HepG2 (cell line): ENCODE results near the gene ICE2. TPM values are rescaled to one million over a fixed set of nuclear protein-coding genes. Genes with fewer than 3 reads are reported as not detected.

Experiments used
- ATAC-seq: fragments of 200-7000 bp; cut with Tn5 transposase; 3 replicates; pipeline ENCODE4 v1.9.1; 2020; ENCODE audit warnings: mild to moderate bottlenecking, moderate library complexity
- BruUV-seq: library from RNA; stranded (reverse); fragments of 400-500 nt; replicated peaks from 2 replicates; lab custom pipeline; 2021; lab: Mats Ljungman, UMichigan
- CTCF ChIA-PET: fragments of 300-600 bp; formaldehyde crosslinking; extraction: SDS; loops from one replicate; lab custom pipeline; 2021; ENCODE audit warnings: low total read pairs, inconsistent platforms, low intra/inter-chr PET ratio; lab: Yijun Ruan, JAX
- POLR2A ChIA-PET: fragments of 350-600 bp; sonication (Branson Sonifier 250); formaldehyde crosslinking; loops from one replicate; lab custom pipeline; 2020; ENCODE audit warnings: antibody characterized with exemption, inconsistent platforms; lab: Yijun Ruan, JAX
- DNase-seq: peaks from one replicate; pipeline ENCODE4 v3.0.0-alpha.2; 2015; ENCODE audit warnings: low spot score
- FAIRE-seq: peaks from 3 replicates; lab custom pipeline; 2011; peaks lifted over from hg19 to GRCh38; lab: Jason Lieb, UNC
- H2AFZ ChIP-seq: one replicate; pipeline ENCODE4 v1.6.1; 2011; ENCODE audit warnings: low read length, inconsistent platforms
- H3K27ac ChIP-seq: fragments of 300-600 bp; 3 replicates; pipeline ENCODE4 v1.8.0; 2011; ENCODE audit warnings: mixed run types, mild to moderate bottlenecking, mixed read lengths, low read length, inconsistent platforms; ENCODE audit not compliant: insufficient read depth; ENCODE audit errors: extremely low read length
- H3K27me3 ChIP-seq, 2 experiments: fragments of 200-600 bp in 1 of 2; 2 replicates in 1 of 2; 3 replicates in 1 of 2; pipeline versions ENCODE4 v1.6.0 to v1.8.0; 2011; ENCODE audit warnings: low read length in 2 of 2, mild to moderate bottlenecking in 2 of 2, moderate library complexity in 2 of 2, inconsistent platforms in 1 of 2; ENCODE audit not compliant: insufficient read depth in 2 of 2, control insufficient read depth in 1 of 2
- H3K36me3 ChIP-seq, 2 experiments: fragments of 200-600 bp in 1 of 2; replicated peaks in 1 of 2; 2 replicates in 1 of 2; 3 replicates in 1 of 2; pipeline versions ENCODE4 v1.5.1 to v1.8.0; 2011; ENCODE audit warnings: low read length in 2 of 2, inconsistent platforms in 1 of 2; ENCODE audit not compliant: insufficient read depth in 2 of 2, control insufficient read depth in 1 of 2
- H3K4me1 ChIP-seq: 2 replicates; pipeline ENCODE4 v1.5.1; 2012; ENCODE audit warnings: low read length, inconsistent platforms; ENCODE audit not compliant: insufficient read depth
- H3K4me2 ChIP-seq: 2 replicates; pipeline ENCODE4 v1.6.0; 2011; ENCODE audit warnings: low read depth, low read length, inconsistent platforms
- H3K4me3 ChIP-seq, 3 experiments: fragments of 200-600 bp in 1 of 3; sonication (generic), shearing (Covaris generic) in 1 of 3; replicated peaks in 1 of 3; 2 replicates each; pipeline ENCODE4 v1.5.1; 2011 to 2016; ENCODE audit warnings: low read length in 3 of 3, inconsistent platforms in 2 of 3, low read depth in 2 of 3, mild to moderate bottlenecking in 2 of 3, control low read depth in 1 of 3, mixed read lengths in 1 of 3; ENCODE audit not compliant: insufficient read depth in 1 of 3
- H3K79me2 ChIP-seq: one replicate; pipeline ENCODE4 v1.6.1; 2011; ENCODE audit warnings: low read length, inconsistent platforms; ENCODE audit not compliant: insufficient read depth
- H3K9ac ChIP-seq: 2 replicates; pipeline ENCODE4 v1.6.0; 2011; ENCODE audit warnings: mild to moderate bottlenecking, low read depth, low read length, inconsistent platforms; ENCODE audit not compliant: insufficient read depth
- H3K9me3 ChIP-seq: 2 replicates; pipeline ENCODE4 v1.5.1; 2012; ENCODE audit warnings: mild to moderate bottlenecking, low read length
- H4K20me1 ChIP-seq: 2 replicates; pipeline ENCODE4 v1.6.0; 2011; ENCODE audit warnings: inconsistent platforms, mild to moderate bottlenecking, low read length, moderate library complexity; ENCODE audit not compliant: insufficient read depth
- GABPA ChIP-seq, 2 experiments: IDR thresholded peaks; 2 replicates each; pipeline ENCODE4 v1.6.1; 2011 to 2016; ENCODE audit warnings: low read depth in 2 of 2, low read length in 1 of 2, missing biosample characterization in 1 of 2, missing genetic modification characterization in 1 of 2
- SPEN ChIP-seq: sonication (generic); formaldehyde crosslinking; IDR thresholded peaks from 2 replicates; pipeline ENCODE4 v1.5.1; 2020; ENCODE audit warnings: low read depth, mild to moderate bottlenecking, missing genetic modification reagents
- YY1 ChIP-seq: IDR thresholded peaks from 2 replicates; pipeline ENCODE4 v1.6.1; 2011; ENCODE audit warnings: low read length, low read depth, moderate library complexity, mild to moderate bottlenecking; ENCODE audit not compliant: insufficient read depth, insufficient replicate concordance
- ZNF205 ChIP-seq: IDR thresholded peaks from 2 replicates; pipeline ENCODE4 v1.6.1; 2018; ENCODE audit warnings: missing biosample characterization, missing genetic modification reagents
- ZNF562 ChIP-seq: sonication (generic); formaldehyde crosslinking; IDR thresholded peaks from 2 replicates; pipeline ENCODE4 v1.8.0; 2022; ENCODE audit warnings: missing genetic modification reagents, borderline replicate concordance
- ZNF768 ChIP-seq: sonication (generic); formaldehyde crosslinking; IDR thresholded peaks from 2 replicates; pipeline ENCODE4 v1.4.0; 2020; ENCODE audit warnings: missing genetic modification reagents
- ZSCAN9 ChIP-seq: IDR thresholded peaks from 2 replicates; pipeline ENCODE4 v1.6.1; 2016; ENCODE audit warnings: borderline replicate concordance
- WGBS: methylation state at CpG from one replicate; pipeline ENCODE4 v1.1.6; 2017; ENCODE audit warnings: low lambda C conversion rate; 5-methylcytosine and 5-hydroxymethylcytosine counted together
- in situ Hi-C: cut with HindIII; loops from 2 replicates; pipeline ENCODE4 v1.10.0; 2017; ENCODE audit warnings: low pct_unique_long_range_greater_than_20kb; ENCODE audit not compliant: extremely low pct_ligation_motif_present
- intact Hi-C: fragments of 100-400 bp; cut with micrococcal nuclease; formaldehyde crosslinking; loops from one replicate; pipeline ENCODE4 v1.10.0; 2022; ENCODE audit not compliant: unreplicated experiment
- polyA plus RNA-seq, 8 experiments: library from polyadenylated mRNA; depleted of rRNA in 3 of 8; stranded (reverse) in 7 of 8; unstranded in 1 of 8; fragments of >200 nt; fragmentation: Illumina TruSeq in 4 of 8; extraction: Trizol in 4 of 8; gene quantifications; 2 replicates each; pipeline versions ENCODE4 v1.2.1 to v1.2.3, GENCODE V29; 2011 to 2016; ENCODE audit warnings: low read depth in 4 of 8, missing spikeins in 1 of 8, mixed read lengths in 1 of 8; ENCODE audit not compliant: insufficient read depth in 1 of 8
- total RNA-seq, 5 experiments: library from RNA; depleted of rRNA; stranded (reverse); fragments of >200 nt; fragmentation: Illumina TruSeq; extraction: Trizol; gene quantifications; 2 replicates each; pipeline ENCODE4 v1.2.3, GENCODE V29; 2016; ENCODE audit warnings: low read depth in 1 of 5
- TF ChIP-seq, protein P1 (sequence below): sonication (generic); formaldehyde crosslinking; IDR thresholded peaks from 2 replicates; pipeline ENCODE4 v1.5.0; 2020; ENCODE audit warnings: missing genetic modification reagents

The ICE2 gene
- total and polyA plus RNA-seq, 2 of the 13 experiments (the other 11 are each of a cell fraction or from before 2014, with no cell fraction given), result 24.8 to 26.4 TPM

DNA sequence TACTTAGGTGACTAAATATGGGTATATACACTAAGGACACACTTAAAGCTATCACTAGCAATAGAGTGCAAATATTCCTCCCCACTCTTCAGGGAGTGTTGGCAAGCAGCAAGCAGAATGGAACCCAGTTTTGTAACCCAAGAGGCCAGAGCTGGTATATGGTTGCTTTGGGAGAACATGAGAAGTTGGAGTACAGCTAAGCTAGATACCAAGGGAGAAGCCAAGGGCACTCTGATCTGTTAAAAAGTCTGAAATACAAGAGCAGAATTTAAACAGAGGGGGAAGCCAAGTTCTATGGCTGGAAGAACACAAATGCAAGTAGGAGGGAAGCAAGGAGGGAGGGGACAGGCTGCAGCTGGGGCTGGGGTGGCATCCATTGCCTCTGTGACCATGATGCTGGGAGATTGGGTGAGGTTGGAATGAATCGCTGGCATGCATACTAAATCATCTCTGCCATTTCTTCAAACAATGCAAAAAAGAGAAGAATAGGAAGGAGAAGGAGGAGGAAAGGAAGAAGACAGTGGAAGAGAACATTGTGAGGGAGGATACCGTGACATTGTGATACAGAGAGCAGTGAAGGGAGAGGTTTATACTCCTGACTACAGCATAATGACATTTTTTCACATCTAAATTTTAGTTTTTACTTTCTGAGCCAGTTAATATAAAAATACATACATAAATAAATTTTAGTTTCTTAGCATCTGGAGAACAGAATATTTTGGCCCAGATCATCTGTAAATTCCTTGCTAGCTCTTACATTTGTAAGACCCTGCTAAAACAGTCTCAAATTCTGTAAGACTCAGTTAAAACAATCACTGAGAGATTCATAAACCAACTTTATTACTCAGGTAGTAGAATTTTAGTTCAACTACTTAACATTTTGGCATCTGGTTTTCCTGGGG, 72.2 kb downstream of the ICE2 start:
- no peak overlapping the region for H3K27ac ChIP-seq
- ChIA-PET POLR2A (interaction anchor here (0.9 to 1.2 kb wide), 3 partner anchors 14 to 32 kb away, joined by 3 to 4 read pairs (median 3); no protein-coding TSS in a partner anchor), CTCF (no interaction called here)
- no peaks in the 10 kb centered on the region for H4K20me1 ChIP-seq
- in situ Hi-C loops, result no loop called here
- H3K4me1 ChIP-seq, result peaks cover 70% of the 10 kb centered on the region
- TF ChIP-seq, protein P1, sequence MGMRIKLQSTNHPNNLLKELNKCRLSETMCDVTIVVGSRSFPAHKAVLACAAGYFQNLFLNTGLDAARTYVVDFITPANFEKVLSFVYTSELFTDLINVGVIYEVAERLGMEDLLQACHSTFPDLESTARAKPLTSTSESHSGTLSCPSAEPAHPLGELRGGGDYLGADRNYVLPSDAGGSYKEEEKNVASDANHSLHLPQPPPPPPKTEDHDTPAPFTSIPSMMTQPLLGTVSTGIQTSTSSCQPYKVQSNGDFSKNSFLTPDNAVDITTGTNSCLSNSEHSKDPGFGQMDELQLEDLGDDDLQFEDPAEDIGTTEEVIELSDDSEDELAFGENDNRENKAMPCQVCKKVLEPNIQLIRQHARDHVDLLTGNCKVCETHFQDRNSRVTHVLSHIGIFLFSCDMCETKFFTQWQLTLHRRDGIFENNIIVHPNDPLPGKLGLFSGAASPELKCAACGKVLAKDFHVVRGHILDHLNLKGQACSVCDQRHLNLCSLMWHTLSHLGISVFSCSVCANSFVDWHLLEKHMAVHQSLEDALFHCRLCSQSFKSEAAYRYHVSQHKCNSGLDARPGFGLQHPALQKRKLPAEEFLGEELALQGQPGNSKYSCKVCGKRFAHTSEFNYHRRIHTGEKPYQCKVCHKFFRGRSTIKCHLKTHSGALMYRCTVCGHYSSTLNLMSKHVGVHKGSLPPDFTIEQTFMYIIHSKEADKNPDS (CRISPR knock-in tag), result no peak
- TF ChIP-seq ZNF205 (CRISPR knock-in tag), result no peak
- no peak for TF ChIP-seq SPEN (CRISPR knock-in tag)
- TF ChIP-seq GABPA (IDR thresholded peaks at IDR 0.05; ENCODE audit: low read depth, low read length), result no peak
- TF ChIP-seq GABPA (CRISPR knock-in tag; IDR thresholded peaks at IDR 0.05; ENCODE audit: low read depth), result no peak
- TF ChIP-seq ZNF768 (CRISPR knock-in tag), result no peak
- TF ChIP-seq ZNF562 (CRISPR knock-in tag), result no peak
- no peak for TF ChIP-seq ZSCAN9 (CRISPR knock-in tag)
- no peak for TF ChIP-seq YY1
- no peak overlapping the region for H2AFZ ChIP-seq
- 97% methylated on average over 2 of the region's 2 CpGs for WGBS
- no peaks in the 10 kb centered on the region for H3K36me3 ChIP-seq
- no peaks in the 10 kb centered on the region for H3K9me3 ChIP-seq
- no peak overlapping the region for H3K4me2 ChIP-seq
- no peak overlapping the region for H3K4me3 ChIP-seq
- H3K9ac ChIP-seq, result no peak overlapping the region
- H3K79me2 ChIP-seq, result peaks cover 2% of the 10 kb centered on the region
- H3K27me3 ChIP-seq, result no peaks in the 10 kb centered on the region; a peak in 1 of 5 replicates
- no TSS peak for BruUV-seq
- ATAC-seq (no peak), DNase-seq (no peak), FAIRE-seq (no peak)
- intact Hi-C loops, result no loop called here
